Activated CD4-positive, alpha-beta memory T cell treated with anti-CD3 and anti-CD28 coated beads for 36 hours (primary cell): ENCODE results near the gene CEMIP. TPM values are rescaled to one million over a fixed set of nuclear protein-coding genes. Genes with fewer than 3 reads are reported as not detected.

ENCODE experiments used
- CTCF ChIA-PET: fragments of 350-600 bp; sonication (Branson Sonifier 250); formaldehyde crosslinking; loops from one replicate; lab custom pipeline; 2021; ENCODE audit warnings: antibody characterized with exemption, inconsistent platforms; lab: Charles Lee
- POLR2A ChIA-PET: fragments of 350-600 bp; sonication (Branson Sonifier 250); formaldehyde crosslinking; loops from one replicate; lab custom pipeline; 2021; ENCODE audit warnings: antibody characterized with exemption; lab: Charles Lee
- DNase-seq: peaks from one replicate; pipeline ENCODE4 v3.0.0-alpha.2; 2020
- H3K27ac Mint-ChIP-seq: one replicate; pipeline ENCODE4 v1.8.0; 2021; ENCODE audit warnings: mixed read lengths
- H3K27me3 Mint-ChIP-seq: one replicate; pipeline ENCODE4 v1.8.0; 2021; ENCODE audit warnings: mixed read lengths
- H3K36me3 Mint-ChIP-seq: one replicate; pipeline ENCODE4 v1.8.0; 2021; ENCODE audit warnings: mixed read lengths
- H3K4me1 Mint-ChIP-seq: one replicate; pipeline ENCODE4 v1.8.0; 2021; ENCODE audit warnings: low read depth, mixed read lengths
- H3K4me3 Mint-ChIP-seq: one replicate; pipeline ENCODE4 v1.8.0; 2021; ENCODE audit warnings: mild to moderate bottlenecking, mixed read lengths
- H3K9me3 Mint-ChIP-seq: one replicate; pipeline ENCODE4 v1.8.0; 2021; ENCODE audit warnings: mixed read lengths
- intact Hi-C: fragments of 100-400 bp; cut with micrococcal nuclease; formaldehyde crosslinking; loops from one replicate; pipeline ENCODE4 v1.15.1; 2023
- total RNA-seq, 2 experiments: library from RNA; stranded (reverse); gene quantifications; one replicate each; pipeline ENCODE4 v1.2.3, GENCODE V29; 2021

The CEMIP gene
- total RNA-seq, 2 experiments from 2014 or later, result 0.07 TPM; not detected in 1

- Mint-ChIP-seq H3K27ac (no peak overlapping the region), H3K9me3 (no peaks in the 10 kb centered on the region), H3K36me3 (no peaks in the 10 kb centered on the region), H3K4me1 (no peaks in the 10 kb centered on the region), H3K27me3 (no peaks in the 10 kb centered on the region), H3K4me3 (no peak overlapping the region)
- DNase-seq, result no peak
- intact Hi-C loops, result no loop called here
- ChIA-PET CTCF (interaction anchor here (1.2 kb wide), 1 partner anchor 31 kb away, joined by 3 read pairs; no protein-coding TSS in a partner anchor), POLR2A (no interaction called here)
These were observed 34.8 kb upstream of the CEMIP start for GRCh38 chr15:80744415-80744814.

DNA sequence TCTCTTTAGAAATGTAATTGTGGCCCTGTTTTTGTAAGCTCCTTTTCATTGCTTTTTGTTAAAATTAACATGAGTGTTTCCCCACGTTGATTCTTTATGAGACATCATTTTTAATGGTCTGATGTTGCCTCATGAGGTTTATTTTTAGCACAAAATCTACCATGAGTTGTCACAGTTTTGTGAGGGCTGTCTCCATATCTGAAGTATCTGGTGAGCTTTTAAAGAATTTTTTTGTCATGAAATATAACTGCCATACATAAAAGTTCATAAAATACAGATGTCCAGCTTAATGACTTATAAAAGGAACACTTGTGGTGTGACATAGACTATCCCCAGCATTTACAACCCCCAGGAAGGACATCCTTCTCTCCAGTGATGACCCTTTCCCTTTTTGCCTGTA lies 34.3 kb upstream of the CEMIP start:
- no peak overlapping the region for H3K4me3 Mint-ChIP-seq
- CTCF ChIA-PET, result interaction anchor here (1.0 to 1.2 kb wide), 2 partner anchors 30 to 31 kb away, joined by 3 read pairs; no protein-coding TSS in a partner anchor
- POLR2A ChIA-PET, result no interaction called here
- no peak overlapping the region for H3K27ac Mint-ChIP-seq
- intact Hi-C loops, result no loop called here
- no peak for DNase-seq
- no peaks in the 10 kb centered on the region for H3K9me3 Mint-ChIP-seq
- no peaks in the 10 kb centered on the region for H3K27me3 Mint-ChIP-seq
- H3K4me1 Mint-ChIP-seq, result no peaks in the 10 kb centered on the region
- peaks cover 1% of the 10 kb centered on the region for H3K36me3 Mint-ChIP-seq

DNA sequence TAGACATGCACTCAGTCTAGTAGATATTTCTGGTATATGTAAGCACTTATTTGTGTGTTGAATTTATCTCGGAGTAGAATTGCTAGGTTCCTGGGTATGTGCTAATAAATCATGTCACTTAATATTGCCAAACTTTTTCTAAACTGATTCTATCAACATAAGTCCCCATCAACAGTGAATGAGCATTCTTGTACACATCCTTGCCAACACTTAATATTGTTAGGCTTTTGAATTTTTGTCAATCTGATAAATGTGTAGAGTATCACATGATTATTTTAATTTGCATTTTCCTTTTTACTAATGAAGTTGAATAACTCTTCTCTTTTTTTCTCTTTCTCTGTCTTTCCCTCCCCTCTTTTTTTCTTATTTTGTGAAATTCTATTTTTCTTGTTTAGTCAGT lies 33.3 kb upstream of the CEMIP start:
- ChIA-PET POLR2A (no interaction called here), CTCF (interaction anchor here (1.0 kb wide), 1 partner anchor 30 kb away, joined by 3 read pairs; no protein-coding TSS in a partner anchor)
- H3K27me3 Mint-ChIP-seq, result no peaks in the 10 kb centered on the region
- no peaks in the 10 kb centered on the region for H3K4me1 Mint-ChIP-seq
- peaks cover 9% of the 10 kb centered on the region for H3K36me3 Mint-ChIP-seq
- no peak overlapping the region for H3K27ac Mint-ChIP-seq
- intact Hi-C loops, result no loop called here
- H3K9me3 Mint-ChIP-seq, result no peaks in the 10 kb centered on the region
- DNase-seq, result no peak
- no peak overlapping the region for H3K4me3 Mint-ChIP-seq

DNA sequence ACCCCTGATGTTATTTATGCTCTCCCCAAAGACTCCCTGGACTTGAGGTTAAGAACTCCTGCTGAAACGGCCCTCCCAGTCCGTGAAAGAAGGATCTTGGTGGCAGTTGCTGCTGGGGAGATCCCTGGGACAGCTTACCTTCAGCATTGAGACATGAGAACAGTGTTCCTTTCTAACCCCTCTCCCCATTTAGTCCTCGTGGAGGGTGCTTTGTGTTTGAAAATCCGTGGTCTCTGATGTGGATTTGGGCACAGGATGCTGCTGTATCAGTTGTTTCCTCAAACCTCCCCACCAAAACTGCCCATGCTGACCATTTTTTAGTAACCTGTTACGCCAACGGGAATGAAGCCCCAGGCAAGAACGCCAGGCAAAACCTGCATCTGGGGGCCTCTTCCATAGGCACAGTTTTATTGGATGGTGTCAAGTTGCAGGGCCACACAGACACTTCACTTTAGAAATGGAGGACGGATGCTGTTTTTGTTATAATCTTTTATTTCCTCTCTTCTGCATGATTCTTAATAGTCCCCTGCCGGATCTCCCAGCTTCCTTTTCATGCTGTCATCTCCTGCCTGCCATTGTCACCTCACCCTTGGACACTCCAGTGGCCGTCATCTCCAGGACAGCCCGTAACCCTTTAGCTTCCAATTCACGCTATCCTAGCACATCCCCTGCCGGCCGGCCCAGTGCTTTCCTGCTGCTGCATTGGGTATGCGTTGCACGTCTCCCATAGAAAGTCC lies 31.7 kb upstream of the CEMIP start:
- POLR2A ChIA-PET, result no interaction called here
- intact Hi-C loops, result no loop called here
- no peaks in the 10 kb centered on the region for H3K9me3 Mint-ChIP-seq
- CTCF ChIA-PET, result no interaction called here
- H3K27me3 Mint-ChIP-seq, result no peaks in the 10 kb centered on the region
- peaks cover 11% of the 10 kb centered on the region for H3K36me3 Mint-ChIP-seq
- no peak for DNase-seq
- H3K4me1 Mint-ChIP-seq, result no peaks in the 10 kb centered on the region
- no peak overlapping the region for H3K4me3 Mint-ChIP-seq
- no peak overlapping the region for H3K27ac Mint-ChIP-seq

GRCh38 chr15:80749589-80749988 lies 29.6 kb upstream of the CEMIP start:
- Mint-ChIP-seq H3K4me1 (no peaks in the 10 kb centered on the region), H3K4me3 (no peak overlapping the region), H3K9me3 (no peaks in the 10 kb centered on the region), H3K36me3 (peaks cover 16% of the 10 kb centered on the region), H3K27me3 (no peaks in the 10 kb centered on the region), H3K27ac (no peak overlapping the region)
- intact Hi-C loops, result no loop called here
- no peak for DNase-seq
- POLR2A ChIA-PET, result no interaction called here
- CTCF ChIA-PET, result no interaction called here

DNA sequence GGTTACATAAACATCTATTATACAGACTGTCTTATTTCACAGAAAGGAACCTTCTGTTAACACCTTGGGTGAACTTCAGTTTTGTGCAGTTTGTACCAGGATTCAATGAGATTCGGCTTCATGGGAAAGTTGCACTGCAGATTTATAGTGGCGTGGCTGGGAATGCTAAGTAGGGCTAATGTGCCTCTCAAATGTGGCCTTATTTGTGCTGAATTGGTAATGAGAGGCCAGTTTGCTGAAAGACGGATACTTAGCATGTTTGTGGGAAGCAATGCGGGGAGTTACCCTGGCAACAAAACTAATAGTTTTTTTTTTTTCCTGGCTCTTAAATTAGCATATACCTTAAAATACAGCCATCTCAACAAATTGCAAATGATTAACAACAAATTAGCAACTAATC lies 28.6 kb upstream of the CEMIP start:
- Mint-ChIP-seq H3K27ac (no peak overlapping the region), H3K36me3 (peaks cover 18% of the 10 kb centered on the region), H3K27me3 (no peaks in the 10 kb centered on the region), H3K9me3 (no peaks in the 10 kb centered on the region), H3K4me1 (no peaks in the 10 kb centered on the region), H3K4me3 (no peak overlapping the region)
- POLR2A ChIA-PET, result no interaction called here
- DNase-seq, result no peak
- intact Hi-C loops, result no loop called here
- CTCF ChIA-PET, result no interaction called here

DNA sequence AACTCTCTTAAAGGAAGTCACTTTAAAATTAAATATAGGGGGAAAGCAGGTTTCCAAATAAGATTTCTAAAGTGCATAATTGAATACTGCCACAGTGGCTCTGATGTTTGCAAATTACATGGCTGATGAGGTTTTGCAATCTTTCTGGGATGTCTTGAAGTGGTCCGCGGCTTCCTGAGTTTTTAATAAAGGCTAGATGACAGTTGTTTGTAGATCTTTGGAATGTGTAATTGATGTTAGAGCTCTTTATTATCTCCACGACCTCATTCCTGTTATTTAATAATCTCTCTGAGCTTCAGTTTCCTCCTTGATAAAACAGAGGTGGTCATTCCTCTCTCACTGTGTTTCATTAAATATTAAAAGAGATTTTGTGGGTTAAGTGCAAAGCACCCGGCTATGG lies 27.0 kb upstream of the CEMIP start:
- Mint-ChIP-seq H3K36me3 (peaks cover 18% of the 10 kb centered on the region), H3K4me1 (peaks cover 1% of the 10 kb centered on the region), H3K4me3 (no peak overlapping the region), H3K27me3 (no peaks in the 10 kb centered on the region), H3K27ac (no peak overlapping the region), H3K9me3 (no peaks in the 10 kb centered on the region)
- ChIA-PET CTCF (no interaction called here), POLR2A (no interaction called here)
- intact Hi-C loops, result no loop called here
- DNase-seq, result no peak

DNA sequence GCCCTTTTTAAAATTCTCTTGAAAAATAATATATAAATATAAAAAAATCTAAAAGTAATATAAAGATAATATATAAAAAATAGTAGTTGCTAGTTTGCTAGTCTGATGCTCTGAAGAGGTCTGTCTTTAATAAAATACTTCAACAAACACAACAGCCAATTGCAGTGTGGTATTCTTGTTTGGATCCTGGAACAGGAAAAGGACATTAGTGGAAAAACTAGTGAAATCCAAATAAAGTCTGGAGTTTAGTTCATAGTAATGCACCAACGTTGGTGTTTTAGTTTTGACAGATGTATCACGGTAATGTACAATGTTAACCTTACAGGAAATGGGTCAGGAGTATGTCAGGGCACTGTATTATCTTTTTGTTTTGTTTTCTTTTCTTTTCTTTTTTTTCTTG lies 26.0 kb upstream of the CEMIP start:
- intact Hi-C loops, result no loop called here
- POLR2A ChIA-PET, result no interaction called here
- peaks cover 18% of the 10 kb centered on the region for H3K36me3 Mint-ChIP-seq
- H3K9me3 Mint-ChIP-seq, result no peaks in the 10 kb centered on the region
- H3K4me3 Mint-ChIP-seq, result no peak overlapping the region
- CTCF ChIA-PET, result no interaction called here
- H3K27me3 Mint-ChIP-seq, result no peaks in the 10 kb centered on the region
- DNase-seq, result no peak
- H3K4me1 Mint-ChIP-seq, result peaks cover 1% of the 10 kb centered on the region
- no peak overlapping the region for H3K27ac Mint-ChIP-seq

DNA sequence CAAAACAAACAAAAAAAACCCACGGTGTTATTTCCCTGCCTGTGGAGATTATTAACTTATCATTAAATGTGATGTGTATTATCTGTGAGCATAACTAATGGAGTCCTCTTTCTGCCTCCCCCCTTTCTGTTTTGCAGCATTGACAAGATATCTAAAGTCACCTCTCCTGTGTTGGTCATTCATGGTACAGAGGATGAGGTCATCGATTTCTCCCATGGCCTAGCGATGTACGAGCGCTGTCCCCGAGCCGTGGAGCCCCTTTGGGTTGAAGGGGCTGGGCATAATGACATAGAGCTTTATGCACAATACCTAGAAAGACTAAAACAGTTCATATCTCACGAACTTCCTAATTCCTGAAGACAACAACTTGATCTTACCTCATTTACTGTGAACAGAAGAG lies 25.2 kb upstream of the CEMIP start:
- CTCF ChIA-PET, result interaction anchor here (0.7 kb wide), 1 partner anchor 22 kb away, joined by 3 read pairs; no protein-coding TSS in a partner anchor
- POLR2A ChIA-PET, result no interaction called here
- Mint-ChIP-seq H3K9me3 (no peaks in the 10 kb centered on the region), H3K36me3 (peaks cover 18% of the 10 kb centered on the region), H3K4me3 (no peak overlapping the region), H3K4me1 (peaks cover 1% of the 10 kb centered on the region), H3K27ac (no peak overlapping the region), H3K27me3 (no peaks in the 10 kb centered on the region)
- DNase-seq, result no peak
- intact Hi-C loops, result no loop called here

DNA sequence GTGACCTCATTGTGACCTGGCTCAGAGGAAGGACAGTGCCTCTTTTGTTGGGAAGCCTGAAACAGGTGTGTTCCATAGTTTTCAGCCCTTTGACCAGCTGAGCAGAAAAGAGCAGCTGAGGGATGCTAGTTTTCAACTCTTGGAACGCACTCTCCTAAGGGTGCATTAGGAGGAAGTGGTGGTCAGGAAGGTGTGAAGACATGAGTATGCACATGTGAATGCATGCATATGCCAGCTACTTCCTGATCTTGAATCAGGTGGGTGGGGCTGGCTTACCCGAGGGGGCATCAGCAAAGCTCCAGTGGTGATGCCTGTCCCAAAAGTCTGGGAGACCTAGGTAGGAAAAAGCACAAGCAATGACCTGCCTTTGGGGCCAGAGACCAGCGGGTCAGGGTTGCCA lies 23.3 kb upstream of the CEMIP start:
- peaks cover 1% of the 10 kb centered on the region for H3K4me1 Mint-ChIP-seq
- intact Hi-C loops, result no loop called here
- CTCF ChIA-PET, result interaction anchor here (1.2 kb wide), 1 partner anchor 21 kb away, joined by 4 read pairs; no protein-coding TSS in a partner anchor
- peaks cover 9% of the 10 kb centered on the region for H3K36me3 Mint-ChIP-seq
- no peak for DNase-seq
- no peak overlapping the region for H3K27ac Mint-ChIP-seq
- H3K9me3 Mint-ChIP-seq, result no peaks in the 10 kb centered on the region
- no peaks in the 10 kb centered on the region for H3K27me3 Mint-ChIP-seq
- no peak overlapping the region for H3K4me3 Mint-ChIP-seq
- POLR2A ChIA-PET, result no interaction called here

DNA sequence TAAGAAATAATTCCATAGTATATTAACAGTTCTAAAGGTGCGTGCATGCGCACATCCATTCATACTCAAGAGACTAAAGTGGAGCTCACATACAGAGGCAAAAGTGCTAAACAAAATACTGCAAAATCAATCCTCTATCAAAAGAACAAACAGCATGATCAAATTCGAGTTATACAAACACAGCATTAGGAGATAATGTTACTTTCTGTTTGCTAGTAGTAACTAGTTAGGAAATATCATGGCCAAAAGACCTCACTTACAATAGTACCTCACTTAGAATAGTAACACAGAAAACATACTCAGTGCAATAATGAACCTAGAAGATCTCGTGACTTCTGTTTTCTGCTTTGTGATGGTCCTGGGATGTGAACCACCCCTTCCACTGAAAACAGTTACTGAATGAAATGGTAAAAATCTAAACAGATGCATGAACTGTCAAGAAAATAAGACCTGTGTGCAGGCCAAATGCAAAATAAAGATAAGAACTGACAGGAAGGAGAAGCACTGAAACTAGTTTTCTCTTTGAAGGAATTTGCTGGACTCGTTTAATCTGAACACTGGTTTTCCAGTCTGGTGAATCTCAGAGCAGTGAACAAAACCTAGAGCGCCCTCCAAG lies 20.9 kb upstream of the CEMIP start:
- no peak for DNase-seq

DNA sequence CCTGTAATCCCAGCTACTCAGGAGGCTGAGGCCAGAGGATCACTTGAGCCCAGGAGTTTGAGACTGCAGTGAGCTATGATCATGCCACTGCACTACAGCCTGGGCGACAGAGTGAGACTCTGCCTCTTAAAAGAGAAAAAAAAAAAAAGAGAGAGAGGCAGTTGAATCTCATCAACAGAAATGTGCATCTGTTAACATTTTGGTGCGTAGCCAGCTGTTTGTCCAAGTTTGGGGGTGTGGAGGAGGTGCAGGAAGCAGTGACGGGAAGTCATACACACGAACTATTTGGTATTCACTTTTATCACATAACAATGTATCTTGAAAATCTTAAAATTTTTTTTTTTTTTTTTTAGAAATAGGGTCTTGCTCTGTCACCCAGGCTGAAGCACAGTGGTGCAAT lies 18.2 kb upstream of the CEMIP start:
- no peak for DNase-seq
- CTCF ChIA-PET, result no interaction called here
- POLR2A ChIA-PET, result interaction anchor here (0.6 kb wide), 2 partner anchors 16 to 554 kb away, joined by 3 to 5 read pairs; no protein-coding TSS in a partner anchor
- Mint-ChIP-seq H3K27me3 (no peaks in the 10 kb centered on the region), H3K27ac (no peak overlapping the region), H3K4me1 (no peaks in the 10 kb centered on the region), H3K4me3 (no peak overlapping the region), H3K9me3 (no peaks in the 10 kb centered on the region), H3K36me3 (no peaks in the 10 kb centered on the region)
- intact Hi-C loops, result no loop called here

More for the DNA sequence above, 20.9 kb upstream of the CEMIP start:
- Mint-ChIP-seq H3K4me3 (no peak overlapping the region), H3K9me3 (no peaks in the 10 kb centered on the region), H3K27me3 (no peaks in the 10 kb centered on the region), H3K4me1 (peaks cover 1% of the 10 kb centered on the region), H3K36me3 (peaks cover 7% of the 10 kb centered on the region), H3K27ac (no peak overlapping the region)
- intact Hi-C loops, result no loop called here
- CTCF ChIA-PET, result no interaction called here
- POLR2A ChIA-PET, result no interaction called here
